Measurements from ENCODE around the gene CAMK2B. TPM values are rescaled to one million over a fixed set of nuclear protein-coding genes. Genes with fewer than 3 reads are reported as not detected.
A peak's percentile ranks its signal among the peaks of the same experiment; 100 is the strongest.

CAMK2B gene
- total RNA-seq, 1 experiment from 2014 or later = not detected

DNA sequence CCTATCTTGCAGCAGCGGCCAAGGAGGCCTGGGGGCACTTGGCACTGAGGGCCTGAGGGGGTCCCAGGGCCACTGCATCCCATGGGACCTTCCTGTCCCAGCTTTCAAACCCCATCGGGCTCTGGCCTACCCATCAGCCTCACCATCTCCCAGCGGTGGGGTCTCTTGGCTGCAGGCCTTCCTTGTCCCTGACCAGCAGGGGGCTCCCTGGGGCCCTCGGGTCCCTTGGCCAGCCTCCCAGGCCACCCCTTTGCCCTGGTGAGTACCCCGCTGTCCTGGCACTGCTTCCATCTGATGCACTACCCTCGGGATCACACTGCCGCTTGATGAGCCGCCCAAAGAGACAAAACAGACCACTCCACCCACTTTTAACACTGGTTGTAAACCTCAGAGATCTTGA, 81.1 kb downstream of the CAMK2B start:
- Mint-ChIP-seq H3K36me3 (ENCODE audit: insufficient read depth, unreplicated experiment) (no peaks in the 10 kb centered on the region), H3K27ac (ENCODE audit: unreplicated experiment) (no peak overlapping the region), H3K27me3 (ENCODE audit: unreplicated experiment) (peaks cover 50% of the 10 kb centered on the region), H3K9me3 (ENCODE audit: low read depth, unreplicated experiment) (no peaks in the 10 kb centered on the region), H3K4me3 (ENCODE audit: low read depth, unreplicated experiment) (no peak overlapping the region), H3K4me1 (ENCODE audit: low read depth, unreplicated experiment) (peaks cover 8% of the 10 kb centered on the region)
- peak; percentile 75 for DNase-seq
- CTCF ChIA-PET = no interaction called here
- intact Hi-C loops (cut with micrococcal nuclease; ENCODE audit: unreplicated experiment) = loop anchor here (5.0 to 10.0 kb wide), 2 partner anchors 131 to 218 kb away; no protein-coding TSS in a partner anchor
- BruUV-seq (replicated peaks) = no TSS peak
- TF ChIP-seq, protein P1, sequence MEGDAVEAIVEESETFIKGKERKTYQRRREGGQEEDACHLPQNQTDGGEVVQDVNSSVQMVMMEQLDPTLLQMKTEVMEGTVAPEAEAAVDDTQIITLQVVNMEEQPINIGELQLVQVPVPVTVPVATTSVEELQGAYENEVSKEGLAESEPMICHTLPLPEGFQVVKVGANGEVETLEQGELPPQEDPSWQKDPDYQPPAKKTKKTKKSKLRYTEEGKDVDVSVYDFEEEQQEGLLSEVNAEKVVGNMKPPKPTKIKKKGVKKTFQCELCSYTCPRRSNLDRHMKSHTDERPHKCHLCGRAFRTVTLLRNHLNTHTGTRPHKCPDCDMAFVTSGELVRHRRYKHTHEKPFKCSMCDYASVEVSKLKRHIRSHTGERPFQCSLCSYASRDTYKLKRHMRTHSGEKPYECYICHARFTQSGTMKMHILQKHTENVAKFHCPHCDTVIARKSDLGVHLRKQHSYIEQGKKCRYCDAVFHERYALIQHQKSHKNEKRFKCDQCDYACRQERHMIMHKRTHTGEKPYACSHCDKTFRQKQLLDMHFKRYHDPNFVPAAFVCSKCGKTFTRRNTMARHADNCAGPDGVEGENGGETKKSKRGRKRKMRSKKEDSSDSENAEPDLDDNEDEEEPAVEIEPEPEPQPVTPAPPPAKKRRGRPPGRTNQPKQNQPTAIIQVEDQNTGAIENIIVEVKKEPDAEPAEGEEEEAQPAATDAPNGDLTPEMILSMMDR (IDR thresholded peaks at IDR 0.05; ENCODE audit: unreplicated experiment) = peak; percentile 79

DNA sequence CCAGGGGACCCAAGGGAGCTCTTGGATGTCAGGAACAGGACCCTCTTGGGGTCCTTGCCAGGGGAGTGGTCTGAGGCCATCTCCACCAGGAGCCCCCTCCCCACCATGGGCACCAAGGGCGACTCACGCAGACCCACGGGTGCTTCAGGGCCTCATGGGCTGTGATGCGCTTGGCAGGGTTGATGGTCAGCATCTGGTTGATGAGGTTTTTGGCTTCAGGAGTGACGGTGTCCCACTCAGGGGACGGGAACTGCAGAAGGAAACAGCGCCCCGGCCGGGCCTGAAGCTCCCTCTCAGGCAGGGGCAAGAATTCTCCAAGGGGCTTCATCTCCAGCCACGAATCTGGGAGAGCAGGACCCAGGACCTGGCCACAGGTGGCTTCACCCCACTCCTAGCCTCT, 83.3 kb downstream of the CAMK2B start:
- intact Hi-C loops (cut with micrococcal nuclease; ENCODE audit: unreplicated experiment) = loop anchor here (5.0 to 10.0 kb wide), 2 partner anchors 133 to 220 kb away; no protein-coding TSS in a partner anchor
- Mint-ChIP-seq H3K9me3 (ENCODE audit: low read depth, unreplicated experiment) (no peaks in the 10 kb centered on the region), H3K27me3 (ENCODE audit: unreplicated experiment) (peaks cover 68% of the 10 kb centered on the region), H3K4me3 (ENCODE audit: low read depth, unreplicated experiment) (no peak overlapping the region), H3K27ac (ENCODE audit: unreplicated experiment) (no peak overlapping the region), H3K4me1 (ENCODE audit: low read depth, unreplicated experiment) (peaks cover 8% of the 10 kb centered on the region), H3K36me3 (ENCODE audit: insufficient read depth, unreplicated experiment) (no peaks in the 10 kb centered on the region)
- DNase-seq = no peak
- TF ChIP-seq, protein P1 (IDR thresholded peaks at IDR 0.05; ENCODE audit: unreplicated experiment) = no peak
- no TSS peak for BruUV-seq (replicated peaks)
- CTCF ChIA-PET = interaction anchor here (1.8 kb wide), 1 partner anchor 323 kb away, joined by 9 read pairs; no protein-coding TSS in a partner anchor

DNA sequence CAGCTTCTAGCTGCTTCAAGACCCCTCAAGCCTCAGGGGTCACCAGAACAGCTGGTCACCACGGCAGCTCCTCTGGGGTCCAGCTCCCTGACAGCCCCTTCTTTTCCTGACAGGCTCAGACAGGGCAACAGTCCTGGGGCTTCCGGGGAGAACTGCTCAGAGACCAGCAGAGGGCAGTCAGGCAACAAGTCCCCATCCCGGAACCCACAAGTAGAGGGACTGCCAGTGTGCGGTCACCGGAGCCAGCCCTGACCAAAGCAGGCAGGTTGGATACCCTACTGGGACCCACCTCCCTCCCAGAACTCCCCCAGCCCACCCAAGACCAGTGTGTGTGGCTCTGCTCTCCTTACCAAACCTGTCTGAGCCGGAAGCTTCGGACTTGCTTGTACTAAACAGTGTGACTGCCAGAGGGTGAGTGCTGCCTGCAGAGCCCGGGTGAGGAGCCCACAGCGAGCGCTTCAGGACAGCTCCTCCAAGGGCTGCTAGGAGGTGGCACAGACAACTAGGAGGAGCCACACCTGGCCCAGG, 84.3 kb downstream of the CAMK2B start:
- CTCF ChIA-PET = interaction anchor here (0.5 to 1.8 kb wide), 14 partner anchors 17 to 761 kb away, joined by 3 to 15 read pairs (median 4); partner anchors contain the start of genes POLD2 and YKT6
- intact Hi-C loops (cut with micrococcal nuclease; ENCODE audit: unreplicated experiment) = loop anchor here (1.0 to 10.0 kb wide), 5 partner anchors 66 to 322 kb away; no protein-coding TSS in a partner anchor
- Mint-ChIP-seq H3K9me3 (ENCODE audit: low read depth, unreplicated experiment) (no peaks in the 10 kb centered on the region), H3K4me3 (ENCODE audit: low read depth, unreplicated experiment) (peak overlapping the region; percentile 32), H3K27me3 (ENCODE audit: unreplicated experiment) (peaks cover 78% of the 10 kb centered on the region), H3K36me3 (ENCODE audit: insufficient read depth, unreplicated experiment) (no peaks in the 10 kb centered on the region), H3K27ac (ENCODE audit: unreplicated experiment) (no peak overlapping the region), H3K4me1 (ENCODE audit: low read depth, unreplicated experiment) (peaks cover 8% of the 10 kb centered on the region)
- peak; percentile 88 for DNase-seq
- no TSS peak for BruUV-seq (replicated peaks)
- TF ChIP-seq, protein P1 (IDR thresholded peaks at IDR 0.05; ENCODE audit: unreplicated experiment) = peak; percentile 86

DNA sequence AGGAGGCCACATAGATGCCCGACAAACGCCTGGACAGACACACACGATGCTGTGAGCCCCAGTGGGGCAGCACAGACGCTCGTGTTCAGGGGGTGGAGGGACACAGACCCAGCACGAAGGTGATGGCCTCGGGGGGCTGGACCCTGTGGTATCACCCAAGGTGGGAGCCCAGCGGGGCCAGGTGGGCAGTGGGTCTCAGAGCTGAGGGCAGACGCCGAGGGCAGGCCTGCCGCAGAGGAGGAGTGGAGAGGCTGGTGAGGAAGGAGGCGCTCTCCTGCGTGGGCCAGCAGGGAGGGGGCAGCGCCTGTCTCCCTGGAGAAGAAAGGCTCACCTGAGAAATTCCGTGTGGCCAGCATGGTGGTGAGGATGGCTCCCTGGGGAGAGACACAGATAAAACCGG, 85.0 kb downstream of the CAMK2B start:
- Mint-ChIP-seq H3K36me3 (ENCODE audit: insufficient read depth, unreplicated experiment) (no peaks in the 10 kb centered on the region), H3K27ac (ENCODE audit: unreplicated experiment) (no peak overlapping the region), H3K4me3 (ENCODE audit: low read depth, unreplicated experiment) (no peak overlapping the region), H3K9me3 (ENCODE audit: low read depth, unreplicated experiment) (no peaks in the 10 kb centered on the region), H3K4me1 (ENCODE audit: low read depth, unreplicated experiment) (peaks cover 8% of the 10 kb centered on the region), H3K27me3 (ENCODE audit: unreplicated experiment) (peaks cover 83% of the 10 kb centered on the region)
- BruUV-seq (replicated peaks) = no TSS peak
- TF ChIP-seq, protein P1 (IDR thresholded peaks at IDR 0.05; ENCODE audit: unreplicated experiment) = no peak
- CTCF ChIA-PET = interaction anchor here (0.5 to 1.8 kb wide), 12 partner anchors 17 to 762 kb away, joined by 3 to 15 read pairs (median 4); partner anchors contain the start of genes POLD2 and YKT6
- intact Hi-C loops (cut with micrococcal nuclease; ENCODE audit: unreplicated experiment) = loop anchor here (2.0 to 10.0 kb wide), 4 partner anchors 66 to 322 kb away; no protein-coding TSS in a partner anchor
- no peak for DNase-seq

Data from Calu3 (cell line).